OCI-LY7 (cell line): ENCODE measurements around the gene DLGAP1. TPM values are rescaled to one million over a fixed set of nuclear protein-coding genes. Genes with fewer than 3 reads are reported as not detected.

Experiments used
- BruUV-seq: library from RNA; stranded (reverse); fragments of 400-500 nt; replicated peaks from 2 replicates; lab custom pipeline; 2021; lab: Mats Ljungman, UMichigan
- CTCF ChIA-PET: fragments of 300-600 bp; sonication (Branson Sonifier 250); formaldehyde crosslinking; loops from one replicate; lab custom pipeline; 2022; ENCODE audit warnings: antibody characterized with exemption; ENCODE audit not compliant: unreplicated experiment; lab: Charles Lee
- POLR2A ChIA-PET: fragments of 300-600 bp; sonication (Branson Sonifier 250); formaldehyde crosslinking; loops from one replicate; lab custom pipeline; 2022; ENCODE audit warnings: antibody characterized with exemption; lab: Charles Lee
- DNase-seq: peaks from one replicate; pipeline ENCODE4 v3.0.0-alpha.2; 2015; ENCODE audit warnings: low spot score
- H2AFZ ChIP-seq: fragments of 200-600 bp; sonication (generic), shearing (Covaris generic); 2 replicates; pipeline ENCODE4 v1.6.1; 2014; ENCODE audit warnings: mild to moderate bottlenecking, antibody characterized with exemption, low read length, moderate library complexity
- H3K27ac ChIP-seq: fragments of 200-600 bp; sonication (generic); 2 replicates; pipeline ENCODE4 v1.5.1; 2014; ENCODE audit warnings: mixed run types, low read depth, mild to moderate bottlenecking, moderate library complexity, low read length, inconsistent platforms; ENCODE audit not compliant: poor library complexity, severe bottlenecking
- H3K36me3 ChIP-seq: fragments of 200-600 bp; sonication (generic); 2 replicates; pipeline ENCODE4 v1.6.1; 2014; ENCODE audit warnings: mild to moderate bottlenecking, antibody characterized with exemption, low read length, moderate library complexity, mixed read lengths; ENCODE audit not compliant: insufficient read depth
- H3K4me1 ChIP-seq: fragments of 200-600 bp; sonication (generic); 2 replicates; pipeline ENCODE4 v1.5.1; 2014; ENCODE audit warnings: mild to moderate bottlenecking, low read length; ENCODE audit not compliant: insufficient read depth, poor library complexity, severe bottlenecking
- H3K4me2 ChIP-seq: fragments of 200-600 bp; sonication (generic); 2 replicates; pipeline ENCODE4 v1.6.1; 2014; ENCODE audit warnings: mild to moderate bottlenecking, low read length
- H3K4me3 ChIP-seq: fragments of 200-600 bp; sonication (generic); 2 replicates; pipeline ENCODE4 v1.5.1; 2014; ENCODE audit warnings: mild to moderate bottlenecking, low read depth, low read length; ENCODE audit not compliant: poor library complexity, severe bottlenecking
- H3K79me2 ChIP-seq: fragments of 200-600 bp; sonication (generic); 2 replicates; pipeline ENCODE4 v1.6.1; 2016; ENCODE audit warnings: low read depth, mild to moderate bottlenecking, low read length, moderate library complexity, mixed read lengths; ENCODE audit not compliant: insufficient read depth
- H3K9me2 ChIP-seq: fragments of 200-600 bp; sonication (generic); 2 replicates; pipeline ENCODE4 v1.6.1; 2016; ENCODE audit warnings: mild to moderate bottlenecking, low read length, mixed read lengths; ENCODE audit not compliant: insufficient read depth
- H3K9me3 ChIP-seq: fragments of 200-600 bp; sonication (generic); 2 replicates; pipeline ENCODE4 v1.6.1; 2014; ENCODE audit warnings: mild to moderate bottlenecking, mixed run types, low read length, mixed read lengths
- H4K20me1 ChIP-seq: fragments of 200-600 bp; sonication (generic); 2 replicates; pipeline ENCODE4 v1.6.1; 2014; ENCODE audit warnings: mild to moderate bottlenecking, antibody characterized with exemption, low read length, moderate library complexity, mixed read lengths; ENCODE audit not compliant: insufficient read depth
- CTCF ChIP-seq: fragments of 200-600 bp; sonication (generic); conservative IDR thresholded peaks from 2 replicates; pipeline ENCODE4 v1.5.1; 2014; ENCODE audit warnings: mild to moderate bottlenecking, antibody characterized with exemption, low read length, moderate library complexity, mixed read lengths
- EZH2phosphoT487 ChIP-seq: fragments of 200-600 bp; sonication (generic); IDR thresholded peaks from 2 replicates; pipeline ENCODE4 v1.6.1; 2018; ENCODE audit warnings: low read depth, borderline replicate concordance, mild to moderate bottlenecking, mixed run types, antibody characterized with exemption, low read length, moderate library complexity, mixed read lengths
- intact Hi-C: fragments of 100-400 bp; cut with micrococcal nuclease; formaldehyde crosslinking; loops from one replicate; pipeline ENCODE4 v1.10.0; 2022; ENCODE audit not compliant: unreplicated experiment
- total RNA-seq, 2 experiments: library from RNA; depleted of rRNA in 1 of 2; stranded (reverse); fragments of >200 nt in 1 of 2; shearing (Covaris generic) in 1 of 2; gene quantifications; 2 replicates each; pipeline ENCODE4 v1.2.3, GENCODE V29; 2014 to 2022

The DLGAP1 gene
- total RNA-seq, 2 experiments from 2014 or later: 0.22 TPM; not detected in 1

DNA sequence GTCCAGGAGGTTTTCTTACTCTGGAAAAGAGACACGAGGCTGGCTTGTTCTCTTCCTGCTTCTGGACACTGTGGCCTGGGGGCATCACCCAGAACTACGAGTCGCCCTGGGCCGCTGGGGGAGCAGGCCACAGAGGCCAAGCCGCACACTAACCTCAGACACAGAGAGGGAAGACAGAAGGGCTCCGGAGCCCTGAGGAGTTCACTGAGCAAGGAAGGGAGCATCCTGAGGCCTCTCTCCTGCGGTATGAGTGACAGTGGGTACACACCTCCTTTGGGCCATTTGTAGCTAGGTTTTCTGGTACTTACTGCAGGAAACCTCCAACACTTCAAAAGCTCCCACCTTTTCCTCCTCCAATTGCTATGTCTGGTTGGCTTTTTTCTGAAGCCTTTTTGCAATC lies 494.1 kb downstream of the DLGAP1 start:
- no peak for DNase-seq
- no peak overlapping the region for H3K27ac ChIP-seq
- intact Hi-C loops: no loop called here
- ChIA-PET CTCF (no interaction called here), POLR2A (no interaction called here)
- no peaks in the 10 kb centered on the region for H3K4me1 ChIP-seq
- H4K20me1 ChIP-seq: no peaks in the 10 kb centered on the region
- BruUV-seq: no TSS peak
- TF ChIP-seq CTCF (no peak), EZH2phosphoT487 (no peak)
- H3K36me3 ChIP-seq: no peaks in the 10 kb centered on the region
- no peak overlapping the region for H3K4me2 ChIP-seq
- H3K79me2 ChIP-seq: no peaks in the 10 kb centered on the region
- no peak overlapping the region for H2AFZ ChIP-seq
- H3K4me3 ChIP-seq: no peak overlapping the region
- no peaks in the 10 kb centered on the region for H3K9me3 ChIP-seq
- H3K9me2 ChIP-seq: no peaks in the 10 kb centered on the region

DNA sequence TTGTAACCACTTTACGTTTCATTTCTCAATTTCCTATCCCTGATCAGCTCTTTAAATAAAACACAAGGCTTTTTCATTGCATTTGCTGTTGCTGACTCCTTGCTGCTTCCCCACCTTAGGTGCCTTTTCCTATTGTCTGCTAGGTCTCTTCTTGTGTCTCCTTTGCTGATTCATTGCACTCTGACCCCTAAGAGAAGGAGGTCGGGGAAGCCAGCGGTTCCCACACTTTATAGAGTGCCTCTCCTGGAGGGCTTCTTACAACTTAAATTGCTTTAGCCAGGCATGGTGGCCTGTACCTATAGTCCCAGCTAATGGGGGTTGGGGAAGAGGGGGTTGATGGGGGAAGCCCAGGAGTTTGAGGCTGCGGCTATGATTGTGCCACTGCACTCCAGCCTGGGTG lies 495.0 kb downstream of the DLGAP1 start:
- Histone ChIP-seq H2AFZ (no peak overlapping the region), H3K9me3 (no peaks in the 10 kb centered on the region), H3K9me2 (no peaks in the 10 kb centered on the region), H3K36me3 (no peaks in the 10 kb centered on the region), H3K4me1 (no peaks in the 10 kb centered on the region), H4K20me1 (no peaks in the 10 kb centered on the region), H3K27ac (no peak overlapping the region), H3K4me3 (no peak overlapping the region), H3K79me2 (no peaks in the 10 kb centered on the region), H3K4me2 (no peak overlapping the region)
- CTCF ChIA-PET: interaction anchor here (0.6 kb wide), 1 partner anchor 51 kb away, joined by 3 read pairs; no protein-coding TSS in a partner anchor
- POLR2A ChIA-PET: no interaction called here
- no peak for DNase-seq
- TF ChIP-seq CTCF (no peak), EZH2phosphoT487 (no peak)
- no TSS peak for BruUV-seq
- intact Hi-C loops: no loop called here

DNA sequence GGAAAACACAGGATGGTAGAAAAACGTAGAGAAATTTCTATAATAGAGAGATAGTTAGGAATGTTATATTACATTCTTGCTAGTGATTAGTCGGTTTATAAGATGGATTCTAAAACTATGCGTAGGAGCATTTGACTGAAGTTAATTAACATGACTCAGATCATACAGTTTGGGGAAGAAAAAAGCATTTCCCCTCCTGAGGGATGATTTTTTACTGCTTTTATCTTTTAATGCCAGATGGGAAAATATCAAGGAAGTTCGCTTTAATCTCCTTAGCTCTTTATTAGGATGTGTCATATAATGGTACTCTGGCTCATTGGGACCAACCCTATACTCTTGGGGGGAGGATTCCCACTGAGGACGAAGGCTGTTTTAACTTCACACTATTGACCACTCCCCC lies 503.1 kb downstream of the DLGAP1 start:
- no peak overlapping the region for H3K4me2 ChIP-seq
- no peaks in the 10 kb centered on the region for H4K20me1 ChIP-seq
- no peak for DNase-seq
- no peak overlapping the region for H3K4me3 ChIP-seq
- ChIA-PET POLR2A (interaction anchor here (0.6 to 0.7 kb wide), 2 partner anchors 9 to 37 kb away, joined by 3 read pairs; no protein-coding TSS in a partner anchor), CTCF (no interaction called here)
- H3K79me2 ChIP-seq: no peaks in the 10 kb centered on the region
- no peaks in the 10 kb centered on the region for H3K9me3 ChIP-seq
- no peak overlapping the region for H3K27ac ChIP-seq
- TF ChIP-seq CTCF (no peak), EZH2phosphoT487 (no peak)
- no peak overlapping the region for H2AFZ ChIP-seq
- intact Hi-C loops: no loop called here
- H3K36me3 ChIP-seq: no peaks in the 10 kb centered on the region
- H3K9me2 ChIP-seq: no peaks in the 10 kb centered on the region
- H3K4me1 ChIP-seq: no peaks in the 10 kb centered on the region
- BruUV-seq: no TSS peak
